ENCODE measurements around the gene ABL1.

Gene ABL1

GRCh38 chr9:130856474-130856873 lies 21.4 kb downstream of the ABL1 start:
- TF ChIP-seq CTCF (conservative IDR thresholded peaks at IDR 0.05) (no peak), ZFX (IDR thresholded peaks at IDR 0.05) (no peak)
- H3K27ac ChIP-seq: no peak overlapping the region

DNA sequence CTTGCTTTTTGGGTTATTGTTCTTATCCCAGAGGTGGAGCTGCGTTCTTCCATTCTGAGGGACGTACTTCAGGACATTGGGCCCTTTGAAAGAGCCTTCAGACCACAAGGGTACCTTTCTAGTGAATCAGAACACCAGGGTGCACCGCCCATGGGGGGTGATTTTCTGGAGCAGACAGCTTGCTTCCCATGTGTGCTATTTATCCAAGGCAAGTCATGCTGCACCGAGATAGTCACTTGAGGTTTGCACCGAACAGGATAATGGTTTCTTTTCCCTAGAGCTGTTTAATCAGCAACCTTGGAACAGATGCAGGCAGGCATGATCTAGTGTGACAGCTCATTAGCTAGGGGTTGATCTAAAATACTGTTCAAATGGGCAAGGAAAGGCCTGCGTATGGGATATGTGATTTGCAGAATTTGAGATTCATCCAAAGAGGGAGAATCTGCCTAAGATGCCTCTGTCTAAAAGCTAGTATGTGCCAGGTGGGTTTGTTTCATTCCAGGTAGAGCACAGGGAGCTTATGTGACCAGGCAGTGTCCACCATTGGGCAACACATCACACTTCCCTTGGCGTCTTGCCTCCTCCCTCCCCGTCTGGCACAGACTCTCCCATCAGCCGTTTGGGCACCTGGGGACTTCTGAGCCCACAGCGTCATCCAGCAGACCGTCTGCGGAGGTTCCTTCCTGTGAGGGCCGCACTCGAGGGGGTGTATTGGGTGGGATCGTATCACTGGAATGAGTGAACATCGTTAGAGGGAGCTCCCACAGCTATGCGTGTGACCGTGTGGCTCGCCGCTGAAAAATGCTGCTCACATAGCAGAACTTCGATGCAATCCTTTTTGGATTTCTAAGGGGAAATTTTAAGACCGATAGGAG lies 23.0 kb downstream of the ABL1 start:
- no peak overlapping the region for H3K27ac ChIP-seq
- TF ChIP-seq CTCF (conservative IDR thresholded peaks at IDR 0.05) (no peak), ZFX (IDR thresholded peaks at IDR 0.05) (no peak)

DNA sequence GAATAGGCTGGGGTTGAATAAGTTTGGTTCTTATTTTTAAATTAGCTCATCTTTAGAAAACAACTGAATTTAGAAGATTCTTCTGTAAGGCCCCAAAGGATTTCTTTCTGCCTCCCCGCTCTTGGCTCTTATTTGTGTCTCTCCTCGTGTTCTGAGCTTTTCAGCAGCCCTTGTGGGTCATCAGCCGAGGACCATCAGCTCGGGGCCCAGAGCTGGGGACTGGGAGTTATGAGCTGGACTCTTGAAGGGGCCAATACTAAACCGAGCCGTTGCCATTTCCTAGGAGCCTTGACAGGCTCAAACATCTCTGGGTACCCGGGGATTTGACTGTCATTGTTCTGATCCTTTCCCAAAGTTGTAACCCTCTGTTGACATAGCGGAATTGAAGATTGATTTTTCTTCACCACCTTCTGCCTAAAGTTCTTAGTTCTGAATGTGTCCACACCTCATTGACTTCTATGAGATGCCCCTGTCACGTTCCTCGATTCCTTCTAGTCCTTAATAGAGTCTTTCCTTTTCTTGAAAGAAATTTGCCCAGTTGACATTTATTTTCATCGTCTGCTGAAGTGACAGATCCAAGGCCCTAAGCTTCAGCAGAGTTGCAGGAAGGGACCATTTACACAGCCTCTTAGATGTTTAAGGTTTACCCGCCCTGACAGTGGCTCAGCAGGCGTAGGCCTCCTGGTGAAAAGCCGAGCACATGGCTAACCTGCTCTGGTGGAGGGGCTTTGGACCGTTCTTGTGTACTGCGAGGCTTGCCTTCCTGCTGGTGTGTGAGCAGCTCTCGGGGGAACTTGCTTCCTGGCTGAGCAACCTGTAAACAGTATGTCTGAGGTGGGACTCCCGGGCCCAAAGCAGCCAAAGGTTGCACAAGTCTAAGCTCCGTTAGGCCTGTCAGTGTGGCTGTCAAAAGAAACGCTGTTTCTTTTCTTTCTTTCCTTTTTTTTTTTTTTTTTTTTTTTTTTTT lies 24.0 kb downstream of the ABL1 start:
- TF ChIP-seq ZFX (IDR thresholded peaks at IDR 0.05) (no peak), CTCF (conservative IDR thresholded peaks at IDR 0.05) (no peak)
- no peak overlapping the region for H3K27ac ChIP-seq

DNA sequence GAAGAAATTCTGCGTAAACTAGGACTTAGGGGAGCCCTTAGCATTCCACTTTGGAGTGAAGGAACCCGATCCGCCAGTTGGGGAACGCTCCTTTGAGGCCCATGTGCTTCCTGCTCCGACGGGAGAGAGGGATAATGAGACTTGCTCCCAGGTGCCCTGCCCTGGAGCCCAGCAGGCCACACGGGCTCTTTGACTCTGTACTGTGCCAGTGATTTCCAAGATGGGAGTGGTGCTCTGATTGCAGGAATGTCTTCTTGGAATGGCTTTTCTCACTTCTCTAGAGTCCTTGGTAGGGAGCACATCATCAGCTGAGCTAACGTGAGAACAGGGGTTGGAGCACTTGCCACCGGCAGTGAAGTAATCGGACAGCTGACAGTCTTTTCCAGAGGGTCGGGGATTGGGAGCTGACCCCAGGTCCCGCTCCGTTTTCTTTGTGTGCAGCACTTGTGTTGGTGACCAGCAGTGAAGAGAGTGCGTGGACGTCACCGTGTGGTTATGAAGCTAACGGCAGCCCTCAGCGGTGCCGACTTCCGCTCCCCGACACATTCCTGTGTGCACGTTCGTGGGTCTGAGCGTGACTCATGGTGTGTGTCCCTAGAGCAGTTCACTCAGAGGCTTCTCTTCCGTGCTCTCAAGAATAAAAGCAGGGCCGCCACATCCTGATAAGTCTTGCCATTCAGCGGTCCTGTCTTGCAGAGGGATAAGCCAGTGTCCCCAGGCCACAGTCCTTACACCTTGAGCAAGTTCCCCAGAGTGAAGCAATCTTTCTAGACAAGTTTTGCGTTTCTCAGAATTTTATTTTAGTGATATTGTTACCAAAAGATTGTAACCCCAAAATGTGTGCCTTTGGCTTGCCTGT lies 25.6 kb downstream of the ABL1 start:
- no peak overlapping the region for H3K27ac ChIP-seq
- no peak for TF ChIP-seq ZFX (IDR thresholded peaks at IDR 0.05)
- TF ChIP-seq CTCF (conservative IDR thresholded peaks at IDR 0.05): no peak

- no peak overlapping the region for H3K27ac ChIP-seq
Measured at GRCh38 chr9:130861372-130862180, 26.5 kb downstream of the ABL1 start.

More at GRCh38 chr9:130861372-130862180, 26.5 kb downstream of the ABL1 start:
- TF ChIP-seq CTCF (conservative IDR thresholded peaks at IDR 0.05) (no peak), ZFX (IDR thresholded peaks at IDR 0.05) (no peak)

Measured in C4-2B (cell line).